HepG2 (cell line): ENCODE data around the gene LUZP1. TPM values are rescaled to one million over a fixed set of nuclear protein-coding genes. Genes with fewer than 3 reads are reported as not detected.
A peak's percentile ranks its signal among the peaks of the same experiment; 100 is the strongest.

Source experiments
- ATRX ChIP-seq: sonication (generic); formaldehyde crosslinking; IDR thresholded peaks from 2 replicates; pipeline ENCODE4 v1.4.0; 2020; ENCODE audit warnings: missing genetic modification reagents, borderline replicate concordance
- RAD51 ChIP-seq: fragments of 450-650 bp; IDR thresholded peaks from 2 replicates; pipeline ENCODE4 v1.6.1; 2016; ENCODE audit warnings: borderline replicate concordance
- SETDB1 ChIP-seq: sonication (generic); formaldehyde crosslinking; IDR thresholded peaks from 2 replicates; pipeline ENCODE4 v1.5.1; 2020; ENCODE audit warnings: missing genetic modification reagents, mild to moderate bottlenecking, borderline replicate concordance
- ZNF891 ChIP-seq: sonication (generic); formaldehyde crosslinking; IDR thresholded peaks from 2 replicates; pipeline ENCODE4 v1.5.0; 2020; ENCODE audit warnings: mild to moderate bottlenecking, missing genetic modification reagents
- polyA plus RNA-seq, 8 experiments: library from polyadenylated mRNA; depleted of rRNA in 3 of 8; stranded (reverse) in 7 of 8; unstranded in 1 of 8; fragments of >200 nt; fragmentation: Illumina TruSeq in 4 of 8; extraction: Trizol in 4 of 8; gene quantifications; 2 replicates each; pipeline versions ENCODE4 v1.2.1 to v1.2.3, GENCODE V29; 2011 to 2016; ENCODE audit warnings: low read depth in 4 of 8, missing spikeins in 1 of 8, mixed read lengths in 1 of 8; ENCODE audit not compliant: insufficient read depth in 1 of 8
- total RNA-seq, 5 experiments: library from RNA; depleted of rRNA; stranded (reverse); fragments of >200 nt; fragmentation: Illumina TruSeq; extraction: Trizol; gene quantifications; 2 replicates each; pipeline ENCODE4 v1.2.3, GENCODE V29; 2016; ENCODE audit warnings: low read depth in 1 of 5
- TF ChIP-seq, protein P1 (sequence below): sonication (generic); formaldehyde crosslinking; IDR thresholded peaks from 2 replicates; pipeline ENCODE4 v1.5.1; 2020; ENCODE audit warnings: missing genetic modification reagents, mild to moderate bottlenecking, borderline replicate concordance
- TF ChIP-seq, protein P2 (sequence below): sonication (generic); formaldehyde crosslinking; IDR thresholded peaks from 2 replicates; pipeline ENCODE4 v1.4.0; 2020; ENCODE audit warnings: low read depth, missing genetic modification reagents
- TF ChIP-seq, protein P3 (sequence below): IDR thresholded peaks from 2 replicates; pipeline ENCODE4 v1.6.1; 2012; ENCODE audit warnings: low read length, improper control_type of control experiment
- TF ChIP-seq, protein P4 (sequence below): sonication (generic); formaldehyde crosslinking; IDR thresholded peaks from 2 replicates; pipeline ENCODE4 v1.4.0; 2020; ENCODE audit warnings: missing genetic modification reagents, borderline replicate concordance
- TF ChIP-seq, protein P5 (sequence below): sonication (generic); formaldehyde crosslinking; IDR thresholded peaks from 2 replicates; pipeline ENCODE4 v1.4.0; 2020; ENCODE audit warnings: mild to moderate bottlenecking, missing genetic modification reagents, borderline replicate concordance
- TF ChIP-seq, protein P6 (sequence below): sonication (generic); formaldehyde crosslinking; IDR thresholded peaks from 2 replicates; pipeline ENCODE4 v1.8.0; 2022; ENCODE audit warnings: mild to moderate bottlenecking, missing genetic modification reagents; ENCODE audit not compliant: insufficient replicate concordance

LUZP1 gene
- total and polyA plus RNA-seq, 2 of the 13 experiments (the other 11 are each of a cell fraction or from before 2014, with no cell fraction given), result 6.9 to 12.7 TPM

DNA sequence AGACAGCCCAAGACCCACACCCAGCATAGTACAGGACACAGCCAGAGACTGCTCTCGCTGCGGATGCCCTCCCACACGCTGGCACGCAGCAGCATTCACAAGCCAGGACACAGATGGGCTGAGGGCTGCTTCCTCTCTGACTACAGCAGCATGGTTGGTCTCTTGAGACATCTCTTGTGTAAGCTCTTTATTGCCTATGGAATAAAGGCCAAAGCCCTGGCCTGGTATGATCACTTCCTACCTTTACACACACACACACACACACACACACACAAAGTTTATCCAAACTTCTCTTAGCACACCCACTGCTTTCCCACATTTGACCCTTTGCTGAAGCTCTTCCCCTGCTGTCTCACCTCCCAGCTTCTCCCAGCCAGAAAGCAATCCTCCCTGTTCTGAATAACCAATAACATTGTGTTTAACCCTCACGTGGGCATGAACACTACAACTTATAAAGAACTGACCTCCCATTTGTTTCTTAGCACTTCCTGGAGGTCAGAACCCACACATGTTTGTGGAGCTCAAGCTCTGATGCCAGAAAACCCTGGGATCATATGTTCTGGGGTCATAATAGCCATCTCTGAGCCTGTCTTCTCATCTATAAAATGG lies 1.2 kb upstream of the LUZP1 start (continued):
- TF ChIP-seq, protein P1, sequence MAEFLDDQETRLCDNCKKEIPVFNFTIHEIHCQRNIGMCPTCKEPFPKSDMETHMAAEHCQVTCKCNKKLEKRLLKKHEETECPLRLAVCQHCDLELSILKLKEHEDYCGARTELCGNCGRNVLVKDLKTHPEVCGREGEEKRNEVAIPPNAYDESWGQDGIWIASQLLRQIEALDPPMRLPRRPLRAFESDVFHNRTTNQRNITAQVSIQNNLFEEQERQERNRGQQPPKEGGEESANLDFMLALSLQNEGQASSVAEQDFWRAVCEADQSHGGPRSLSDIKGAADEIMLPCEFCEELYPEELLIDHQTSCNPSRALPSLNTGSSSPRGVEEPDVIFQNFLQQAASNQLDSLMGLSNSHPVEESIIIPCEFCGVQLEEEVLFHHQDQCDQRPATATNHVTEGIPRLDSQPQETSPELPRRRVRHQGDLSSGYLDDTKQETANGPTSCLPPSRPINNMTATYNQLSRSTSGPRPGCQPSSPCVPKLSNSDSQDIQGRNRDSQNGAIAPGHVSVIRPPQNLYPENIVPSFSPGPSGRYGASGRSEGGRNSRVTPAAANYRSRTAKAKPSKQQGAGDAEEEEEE (CRISPR knock-in tag), result no peak
- TF ChIP-seq, protein P2, sequence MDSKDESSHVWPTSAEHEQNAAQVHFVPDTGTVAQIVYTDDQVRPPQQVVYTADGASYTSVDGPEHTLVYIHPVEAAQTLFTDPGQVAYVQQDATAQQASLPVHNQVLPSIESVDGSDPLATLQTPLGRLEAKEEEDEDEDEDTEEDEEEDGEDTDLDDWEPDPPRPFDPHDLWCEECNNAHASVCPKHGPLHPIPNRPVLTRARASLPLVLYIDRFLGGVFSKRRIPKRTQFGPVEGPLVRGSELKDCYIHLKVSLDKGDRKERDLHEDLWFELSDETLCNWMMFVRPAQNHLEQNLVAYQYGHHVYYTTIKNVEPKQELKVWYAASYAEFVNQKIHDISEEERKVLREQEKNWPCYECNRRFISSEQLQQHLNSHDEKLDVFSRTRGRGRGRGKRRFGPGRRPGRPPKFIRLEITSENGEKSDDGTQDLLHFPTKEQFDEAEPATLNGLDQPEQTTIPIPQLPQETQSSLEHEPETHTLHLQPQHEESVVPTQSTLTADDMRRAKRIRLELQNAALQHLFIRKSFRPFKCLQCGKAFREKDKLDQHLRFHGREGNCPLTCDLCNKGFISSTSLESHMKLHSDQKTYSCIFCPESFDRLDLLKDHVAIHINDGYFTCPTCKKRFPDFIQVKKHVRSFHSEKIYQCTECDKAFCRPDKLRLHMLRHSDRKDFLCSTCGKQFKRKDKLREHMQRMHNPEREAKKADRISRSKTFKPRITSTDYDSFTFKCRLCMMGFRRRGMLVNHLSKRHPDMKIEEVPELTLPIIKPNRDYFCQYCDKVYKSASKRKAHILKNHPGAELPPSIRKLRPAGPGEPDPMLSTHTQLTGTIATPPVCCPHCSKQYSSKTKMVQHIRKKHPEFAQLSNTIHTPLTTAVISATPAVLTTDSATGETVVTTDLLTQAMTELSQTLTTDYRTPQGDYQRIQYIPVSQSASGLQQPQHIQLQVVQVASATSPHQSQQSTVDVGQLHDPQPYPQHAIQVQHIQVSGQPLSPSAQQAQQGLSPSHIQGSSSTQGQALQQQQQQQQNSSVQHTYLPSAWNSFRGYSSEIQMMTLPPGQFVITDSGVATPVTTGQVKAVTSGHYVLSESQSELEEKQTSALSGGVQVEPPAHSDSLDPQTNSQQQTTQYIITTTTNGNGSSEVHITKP (CRISPR knock-in tag), result no peak
- TF ChIP-seq, protein P3, sequence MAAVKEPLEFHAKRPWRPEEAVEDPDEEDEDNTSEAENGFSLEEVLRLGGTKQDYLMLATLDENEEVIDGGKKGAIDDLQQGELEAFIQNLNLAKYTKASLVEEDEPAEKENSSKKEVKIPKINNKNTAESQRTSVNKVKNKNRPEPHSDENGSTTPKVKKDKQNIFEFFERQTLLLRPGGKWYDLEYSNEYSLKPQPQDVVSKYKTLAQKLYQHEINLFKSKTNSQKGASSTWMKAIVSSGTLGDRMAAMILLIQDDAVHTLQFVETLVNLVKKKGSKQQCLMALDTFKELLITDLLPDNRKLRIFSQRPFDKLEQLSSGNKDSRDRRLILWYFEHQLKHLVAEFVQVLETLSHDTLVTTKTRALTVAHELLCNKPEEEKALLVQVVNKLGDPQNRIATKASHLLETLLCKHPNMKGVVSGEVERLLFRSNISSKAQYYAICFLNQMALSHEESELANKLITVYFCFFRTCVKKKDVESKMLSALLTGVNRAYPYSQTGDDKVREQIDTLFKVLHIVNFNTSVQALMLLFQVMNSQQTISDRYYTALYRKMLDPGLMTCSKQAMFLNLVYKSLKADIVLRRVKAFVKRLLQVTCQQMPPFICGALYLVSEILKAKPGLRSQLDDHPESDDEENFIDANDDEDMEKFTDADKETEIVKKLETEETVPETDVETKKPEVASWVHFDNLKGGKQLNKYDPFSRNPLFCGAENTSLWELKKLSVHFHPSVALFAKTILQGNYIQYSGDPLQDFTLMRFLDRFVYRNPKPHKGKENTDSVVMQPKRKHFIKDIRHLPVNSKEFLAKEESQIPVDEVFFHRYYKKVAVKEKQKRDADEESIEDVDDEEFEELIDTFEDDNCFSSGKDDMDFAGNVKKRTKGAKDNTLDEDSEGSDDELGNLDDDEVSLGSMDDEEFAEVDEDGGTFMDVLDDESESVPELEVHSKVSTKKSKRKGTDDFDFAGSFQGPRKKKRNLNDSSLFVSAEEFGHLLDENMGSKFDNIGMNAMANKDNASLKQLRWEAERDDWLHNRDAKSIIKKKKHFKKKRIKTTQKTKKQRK, result no peak
- TF ChIP-seq, protein P4, sequence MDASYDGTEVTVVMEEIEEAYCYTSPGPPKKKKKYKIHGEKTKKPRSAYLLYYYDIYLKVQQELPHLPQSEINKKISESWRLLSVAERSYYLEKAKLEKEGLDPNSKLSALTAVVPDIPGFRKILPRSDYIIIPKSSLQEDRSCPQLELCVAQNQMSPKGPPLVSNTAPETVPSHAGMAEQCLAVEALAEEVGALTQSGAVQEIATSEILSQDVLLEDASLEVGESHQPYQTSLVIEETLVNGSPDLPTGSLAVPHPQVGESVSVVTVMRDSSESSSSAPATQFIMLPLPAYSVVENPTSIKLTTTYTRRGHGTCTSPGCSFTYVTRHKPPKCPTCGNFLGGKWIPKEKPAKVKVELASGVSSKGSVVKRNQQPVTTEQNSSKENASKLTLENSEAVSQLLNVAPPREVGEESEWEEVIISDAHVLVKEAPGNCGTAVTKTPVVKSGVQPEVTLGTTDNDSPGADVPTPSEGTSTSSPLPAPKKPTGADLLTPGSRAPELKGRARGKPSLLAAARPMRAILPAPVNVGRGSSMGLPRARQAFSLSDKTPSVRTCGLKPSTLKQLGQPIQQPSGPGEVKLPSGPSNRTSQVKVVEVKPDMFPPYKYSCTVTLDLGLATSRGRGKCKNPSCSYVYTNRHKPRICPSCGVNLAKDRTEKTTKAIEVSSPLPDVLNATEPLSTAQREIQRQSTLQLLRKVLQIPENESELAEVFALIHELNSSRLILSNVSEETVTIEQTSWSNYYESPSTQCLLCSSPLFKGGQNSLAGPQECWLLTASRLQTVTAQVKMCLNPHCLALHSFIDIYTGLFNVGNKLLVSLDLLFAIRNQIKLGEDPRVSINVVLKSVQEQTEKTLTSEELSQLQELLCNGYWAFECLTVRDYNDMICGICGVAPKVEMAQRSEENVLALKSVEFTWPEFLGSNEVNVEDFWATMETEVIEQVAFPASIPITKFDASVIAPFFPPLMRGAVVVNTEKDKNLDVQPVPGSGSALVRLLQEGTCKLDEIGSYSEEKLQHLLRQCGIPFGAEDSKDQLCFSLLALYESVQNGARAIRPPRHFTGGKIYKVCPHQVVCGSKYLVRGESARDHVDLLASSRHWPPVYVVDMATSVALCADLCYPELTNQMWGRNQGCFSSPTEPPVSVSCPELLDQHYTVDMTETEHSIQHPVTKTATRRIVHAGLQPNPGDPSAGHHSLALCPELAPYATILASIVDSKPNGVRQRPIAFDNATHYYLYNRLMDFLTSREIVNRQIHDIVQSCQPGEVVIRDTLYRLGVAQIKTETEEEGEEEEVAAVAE (CRISPR knock-in tag), result no peak
- TF ChIP-seq RAD51 (peak; percentile 39; the same call in 1 of the 2 replicates), ATRX (no peak), ZNF891 (CRISPR knock-in tag) (no peak), SETDB1 (CRISPR knock-in tag) (no peak)
- TF ChIP-seq, protein P5, sequence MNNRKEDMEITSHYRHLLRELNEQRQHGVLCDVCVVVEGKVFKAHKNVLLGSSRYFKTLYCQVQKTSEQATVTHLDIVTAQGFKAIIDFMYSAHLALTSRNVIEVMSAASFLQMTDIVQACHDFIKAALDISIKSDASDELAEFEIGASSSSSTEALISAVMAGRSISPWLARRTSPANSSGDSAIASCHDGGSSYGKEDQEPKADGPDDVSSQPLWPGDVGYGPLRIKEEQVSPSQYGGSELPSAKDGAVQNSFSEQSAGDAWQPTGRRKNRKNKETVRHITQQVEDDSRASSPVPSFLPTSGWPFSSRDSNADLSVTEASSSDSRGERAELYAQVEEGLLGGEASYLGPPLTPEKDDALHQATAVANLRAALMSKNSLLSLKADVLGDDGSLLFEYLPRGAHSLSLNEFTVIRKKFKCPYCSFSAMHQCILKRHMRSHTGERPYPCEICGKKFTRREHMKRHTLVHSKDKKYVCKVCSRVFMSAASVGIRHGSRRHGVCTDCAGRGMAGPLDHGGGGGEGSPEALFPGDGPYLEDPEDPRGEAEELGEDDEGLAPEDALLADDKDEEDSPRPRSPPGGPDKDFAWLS (CRISPR knock-in tag), result no peak
- TF ChIP-seq, protein P6, sequence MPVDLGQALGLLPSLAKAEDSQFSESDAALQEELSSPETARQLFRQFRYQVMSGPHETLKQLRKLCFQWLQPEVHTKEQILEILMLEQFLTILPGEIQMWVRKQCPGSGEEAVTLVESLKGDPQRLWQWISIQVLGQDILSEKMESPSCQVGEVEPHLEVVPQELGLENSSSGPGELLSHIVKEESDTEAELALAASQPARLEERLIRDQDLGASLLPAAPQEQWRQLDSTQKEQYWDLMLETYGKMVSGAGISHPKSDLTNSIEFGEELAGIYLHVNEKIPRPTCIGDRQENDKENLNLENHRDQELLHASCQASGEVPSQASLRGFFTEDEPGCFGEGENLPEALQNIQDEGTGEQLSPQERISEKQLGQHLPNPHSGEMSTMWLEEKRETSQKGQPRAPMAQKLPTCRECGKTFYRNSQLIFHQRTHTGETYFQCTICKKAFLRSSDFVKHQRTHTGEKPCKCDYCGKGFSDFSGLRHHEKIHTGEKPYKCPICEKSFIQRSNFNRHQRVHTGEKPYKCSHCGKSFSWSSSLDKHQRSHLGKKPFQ (CRISPR knock-in tag), result no peak
